Activated naive CD8-positive, alpha-beta T cell (primary cell): Measurements from ENCODE around the gene SMIM5.
"Not testable (repeated sequence)": the region's sequence is repeated elsewhere in the genome, so short reads cannot be mapped to it uniquely, and the experiment has no call there.

Experiments used
- H3K27ac Mint-ChIP-seq: one replicate; pipeline ENCODE4 v1.8.0; 2021; ENCODE audit warnings: mixed read lengths
- H3K27me3 Mint-ChIP-seq: one replicate; pipeline ENCODE4 v1.8.0; 2021; ENCODE audit warnings: mixed read lengths
- H3K36me3 Mint-ChIP-seq: one replicate; pipeline ENCODE4 v1.8.0; 2021; ENCODE audit warnings: mixed read lengths
- H3K4me1 Mint-ChIP-seq: one replicate; pipeline ENCODE4 v1.8.0; 2021; ENCODE audit warnings: low read depth, mixed read lengths
- H3K4me3 Mint-ChIP-seq: one replicate; pipeline ENCODE4 v1.8.0; 2021; ENCODE audit warnings: mild to moderate bottlenecking, mixed read lengths
- H3K9me3 Mint-ChIP-seq: one replicate; pipeline ENCODE4 v1.8.0; 2021; ENCODE audit warnings: low read depth, mixed read lengths

SMIM5 gene

DNA sequence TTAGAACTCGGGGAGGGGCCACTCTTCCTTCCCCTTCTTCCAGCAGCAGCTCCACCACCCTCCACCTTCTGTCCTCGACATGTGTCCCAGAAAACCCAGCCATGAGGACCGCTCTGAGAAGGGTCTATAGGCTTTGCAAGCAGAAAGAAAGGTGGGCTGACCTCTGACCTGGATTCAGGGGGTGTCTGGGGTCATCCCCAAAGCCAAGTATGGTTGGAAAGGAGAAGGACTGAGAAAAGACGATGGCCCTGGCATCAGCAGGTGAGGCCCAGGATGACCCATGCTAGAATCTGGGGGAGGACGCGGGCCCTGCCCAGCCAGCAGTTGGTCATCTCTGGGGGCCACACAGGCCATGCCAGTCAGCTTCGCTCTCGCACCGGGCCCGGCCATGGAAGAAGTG lies 6.1 kb upstream of the SMIM5 start:
- no peaks in the 10 kb centered on the region for H3K36me3 Mint-ChIP-seq
- no peaks in the 10 kb centered on the region for H3K4me1 Mint-ChIP-seq
- no peak overlapping the region for H3K4me3 Mint-ChIP-seq
- no peaks in the 10 kb centered on the region for H3K27me3 Mint-ChIP-seq
- no peak overlapping the region for H3K27ac Mint-ChIP-seq
- H3K9me3 Mint-ChIP-seq, result no peaks in the 10 kb centered on the region

DNA sequence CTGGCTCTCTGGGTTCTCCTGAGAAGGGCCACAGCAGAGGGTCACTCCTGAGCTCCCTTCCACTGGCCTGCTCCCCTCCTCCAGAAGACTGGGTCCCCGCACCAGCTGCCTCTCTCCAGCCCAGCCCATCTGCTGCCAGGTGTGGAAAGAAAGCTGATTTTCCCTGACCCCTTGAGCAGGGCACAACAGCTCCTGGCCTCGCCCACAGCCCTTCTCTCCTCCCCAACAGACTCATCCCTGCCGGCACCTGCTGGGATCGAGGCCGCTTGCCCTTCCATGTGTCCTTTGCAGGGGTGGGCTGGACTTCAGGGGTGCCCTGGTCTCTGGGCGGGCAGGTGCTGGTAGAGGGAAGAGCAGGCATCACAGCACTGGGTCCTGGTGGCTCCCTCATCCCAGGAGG lies 4.8 kb upstream of the SMIM5 start:
- no peaks in the 10 kb centered on the region for H3K27me3 Mint-ChIP-seq
- peaks cover 3% of the 10 kb centered on the region for H3K4me1 Mint-ChIP-seq
- H3K36me3 Mint-ChIP-seq, result no peaks in the 10 kb centered on the region
- no peak overlapping the region for H3K4me3 Mint-ChIP-seq
- no peak overlapping the region for H3K27ac Mint-ChIP-seq
- H3K9me3 Mint-ChIP-seq, result no peaks in the 10 kb centered on the region

DNA sequence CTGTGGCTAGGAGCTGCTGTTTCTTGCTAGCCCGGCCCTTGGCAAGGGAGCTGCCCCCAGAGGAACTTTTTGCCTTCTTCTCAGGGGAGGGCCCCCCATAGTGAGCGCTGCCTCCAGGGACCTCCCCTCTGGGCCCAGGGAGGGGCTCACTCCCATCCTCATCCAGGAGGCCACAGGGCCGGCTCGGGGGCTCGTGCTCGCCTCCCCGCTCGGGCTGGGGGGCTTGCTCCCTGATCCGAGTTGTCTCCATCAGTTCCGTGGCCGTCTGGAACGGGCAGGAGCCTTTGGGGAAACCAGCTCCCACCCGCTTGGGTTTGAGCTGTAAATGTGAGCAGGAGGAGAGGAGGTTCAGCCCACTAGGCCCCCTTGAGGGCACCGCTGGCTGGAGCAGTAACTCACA lies 4.1 kb upstream of the SMIM5 start:
- peaks cover 5% of the 10 kb centered on the region for H3K4me1 Mint-ChIP-seq
- H3K27me3 Mint-ChIP-seq, result no peaks in the 10 kb centered on the region
- H3K27ac Mint-ChIP-seq, result no peak overlapping the region
- H3K4me3 Mint-ChIP-seq, result no peak overlapping the region
- no peaks in the 10 kb centered on the region for H3K36me3 Mint-ChIP-seq
- H3K9me3 Mint-ChIP-seq, result no peaks in the 10 kb centered on the region

DNA sequence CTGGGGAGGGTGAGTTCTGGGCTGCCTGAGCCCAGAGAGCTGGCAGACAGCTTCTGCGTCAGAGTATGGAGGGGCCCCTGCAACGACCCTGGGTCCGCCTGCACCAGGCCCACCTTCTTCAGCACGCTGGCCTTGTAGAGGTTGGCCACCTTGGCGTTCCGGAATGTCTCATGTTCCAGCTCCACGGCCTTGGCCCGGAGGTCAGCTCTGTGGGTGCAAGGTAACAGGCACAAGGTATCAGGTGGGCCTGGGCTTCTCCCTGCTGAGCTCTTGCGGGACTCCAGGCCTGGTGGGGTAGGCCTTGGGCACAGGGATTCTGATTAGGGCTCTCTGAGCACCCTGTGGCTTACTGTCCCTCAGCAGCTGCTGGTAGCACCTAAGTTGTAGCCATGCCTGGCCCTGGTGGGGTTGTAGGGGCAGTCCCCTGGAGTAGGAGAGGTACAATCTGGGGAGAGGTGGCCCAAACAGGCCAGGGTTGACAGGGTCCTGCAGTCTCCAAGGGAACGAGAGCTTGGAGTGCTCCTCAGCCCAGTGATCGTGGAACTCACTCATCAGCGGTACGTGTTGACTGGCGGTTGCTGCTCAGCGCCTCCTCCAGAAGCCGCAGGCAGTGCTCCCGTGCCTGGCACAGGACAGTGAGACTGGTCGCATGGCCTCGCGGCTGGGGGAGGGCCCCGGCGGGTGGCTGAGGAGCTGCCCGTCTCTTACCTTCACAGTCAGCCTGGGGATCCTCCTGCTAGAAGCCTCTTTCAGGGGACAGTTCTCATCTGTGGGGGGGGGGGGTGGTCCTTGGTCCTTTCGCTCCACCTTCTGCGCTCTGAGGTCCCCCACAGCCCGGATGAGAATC lies 2.9 kb upstream of the SMIM5 start:
- H3K9me3 Mint-ChIP-seq, result no peaks in the 10 kb centered on the region
- H3K36me3 Mint-ChIP-seq, result no peaks in the 10 kb centered on the region
- peaks cover 5% of the 10 kb centered on the region for H3K4me1 Mint-ChIP-seq
- no peaks in the 10 kb centered on the region for H3K27me3 Mint-ChIP-seq
- H3K4me3 Mint-ChIP-seq, result no peak overlapping the region
- H3K27ac Mint-ChIP-seq, result no peak overlapping the region

DNA sequence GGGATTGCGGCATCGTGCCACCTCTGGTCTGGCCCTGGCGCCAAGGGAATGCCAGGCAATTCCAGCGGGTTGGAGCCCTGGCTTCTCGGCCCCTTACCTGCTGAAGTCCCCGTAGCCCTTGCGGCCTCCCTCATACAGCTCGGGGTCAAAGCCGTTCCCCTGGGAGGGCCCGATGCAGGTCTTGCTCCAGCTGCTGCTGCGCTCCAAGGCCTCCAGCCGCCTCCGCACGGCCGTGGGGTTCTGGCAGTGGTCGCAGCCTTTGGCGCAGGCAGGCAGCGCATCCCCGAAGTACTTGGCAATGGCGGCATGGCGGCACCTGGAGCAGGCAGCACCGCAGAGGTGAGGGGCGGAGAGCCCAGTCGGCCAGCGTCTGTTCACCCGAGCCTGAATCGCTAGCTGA lies 1.9 kb upstream of the SMIM5 start:
- Mint-ChIP-seq H3K9me3 (no peaks in the 10 kb centered on the region), H3K27ac (no peak overlapping the region)

DNA sequence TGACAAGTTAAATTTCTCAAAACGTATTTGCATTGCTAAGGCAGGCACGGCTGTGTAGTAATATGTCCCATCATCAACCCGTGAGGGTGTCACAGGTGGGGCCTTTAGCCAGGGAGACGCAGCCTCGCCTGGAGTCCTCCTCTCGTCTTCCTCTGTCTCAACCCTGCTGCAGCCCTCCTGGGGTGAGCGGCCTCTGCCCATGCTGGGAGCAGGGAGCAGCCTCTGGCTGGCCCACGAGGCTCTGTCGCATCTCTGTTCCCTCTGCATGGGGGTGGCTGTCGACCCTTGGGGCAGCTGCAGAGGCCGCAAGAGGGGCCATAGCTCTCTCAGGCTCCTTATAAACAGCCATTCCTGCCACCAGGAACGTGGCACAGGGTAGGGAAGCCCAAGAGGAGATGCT lies 806 bp upstream of the SMIM5 start:
- Mint-ChIP-seq H3K9me3 (no peaks in the 10 kb centered on the region), H3K4me3 (no peak overlapping the region), H3K4me1 (peaks cover 5% of the 10 kb centered on the region), H3K27ac (no peak overlapping the region), H3K27me3 (no peaks in the 10 kb centered on the region), H3K36me3 (no peaks in the 10 kb centered on the region)

More for the DNA sequence above, 1.9 kb upstream of the SMIM5 start:
- Mint-ChIP-seq H3K27me3 (no peaks in the 10 kb centered on the region), H3K4me3 (no peak overlapping the region), H3K4me1 (peaks cover 5% of the 10 kb centered on the region), H3K36me3 (no peaks in the 10 kb centered on the region)

DNA sequence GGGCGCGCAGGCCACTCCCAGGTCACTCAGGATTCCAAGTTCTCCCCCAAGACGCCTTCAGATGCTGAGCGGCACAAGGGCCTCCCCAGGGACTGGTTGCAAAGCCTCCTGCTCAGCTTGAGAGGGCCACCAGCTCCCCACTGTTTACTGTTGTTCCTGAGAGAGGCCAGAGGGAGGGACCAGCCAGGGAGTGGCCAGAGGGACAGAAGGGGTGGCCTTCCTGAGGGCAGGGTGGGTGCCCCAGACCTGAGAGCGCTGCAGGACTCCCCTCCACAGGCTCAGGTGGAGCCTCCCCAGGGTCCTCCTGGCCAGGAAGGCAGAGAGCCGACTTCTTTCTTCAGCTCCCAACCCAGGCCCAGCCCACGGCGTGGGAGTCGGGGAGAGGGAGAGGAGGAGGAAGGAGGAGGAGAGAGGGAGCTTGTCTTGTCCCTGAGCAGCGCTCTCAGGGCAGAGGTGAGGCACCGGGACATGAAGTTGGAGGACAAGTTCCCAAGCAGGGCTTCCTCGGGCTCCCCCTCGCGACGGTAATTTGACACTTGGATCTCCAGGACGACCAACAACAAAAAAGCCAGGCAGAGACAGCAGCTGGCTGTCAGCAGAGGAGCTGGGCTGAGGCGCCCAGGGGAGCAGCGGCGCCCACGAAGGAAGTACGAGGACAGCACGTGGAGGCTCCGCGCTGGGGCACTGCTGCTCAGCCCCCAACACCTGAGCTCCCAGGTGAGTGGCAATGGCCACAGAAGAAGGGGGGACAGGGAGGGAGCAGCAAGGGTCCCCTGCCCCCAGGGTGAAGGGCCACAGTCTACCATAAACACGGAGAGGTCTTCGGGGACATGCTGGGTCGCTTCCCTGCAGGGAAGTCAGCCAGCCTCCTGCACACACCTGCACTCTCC lies 497 bp downstream of the SMIM5 start:
- no peaks in the 10 kb centered on the region for H3K36me3 Mint-ChIP-seq
- H3K9me3 Mint-ChIP-seq, result no peaks in the 10 kb centered on the region
- H3K4me3 Mint-ChIP-seq, result no peak overlapping the region
- H3K27ac Mint-ChIP-seq, result no peak overlapping the region
- peaks cover 5% of the 10 kb centered on the region for H3K4me1 Mint-ChIP-seq
- H3K27me3 Mint-ChIP-seq, result no peaks in the 10 kb centered on the region

DNA sequence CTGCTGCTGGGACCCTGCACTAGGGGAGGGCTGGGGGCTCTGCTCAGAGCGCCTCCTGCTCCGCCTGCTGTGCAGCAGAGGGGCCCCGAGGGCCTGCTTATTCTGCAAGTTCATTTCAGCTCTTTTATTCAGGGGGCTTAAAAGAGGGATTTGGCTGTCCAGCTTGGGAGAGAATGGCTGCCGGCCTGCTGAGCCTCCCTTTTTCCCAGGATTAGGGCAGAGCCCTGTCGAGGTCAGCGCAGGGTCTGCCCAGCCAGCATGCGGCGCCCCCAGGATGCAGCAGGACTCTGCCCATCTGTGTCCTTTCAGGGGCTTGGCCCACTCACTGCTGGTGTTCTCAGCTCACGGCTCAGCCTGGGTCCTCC lies 1.1 kb downstream of the SMIM5 start:
- Mint-ChIP-seq H3K4me1 (peaks cover 5% of the 10 kb centered on the region), H3K9me3 (no peaks in the 10 kb centered on the region), H3K27ac (no peak overlapping the region), H3K27me3 (no peaks in the 10 kb centered on the region), H3K4me3 (no peak overlapping the region), H3K36me3 (no peaks in the 10 kb centered on the region)

DNA sequence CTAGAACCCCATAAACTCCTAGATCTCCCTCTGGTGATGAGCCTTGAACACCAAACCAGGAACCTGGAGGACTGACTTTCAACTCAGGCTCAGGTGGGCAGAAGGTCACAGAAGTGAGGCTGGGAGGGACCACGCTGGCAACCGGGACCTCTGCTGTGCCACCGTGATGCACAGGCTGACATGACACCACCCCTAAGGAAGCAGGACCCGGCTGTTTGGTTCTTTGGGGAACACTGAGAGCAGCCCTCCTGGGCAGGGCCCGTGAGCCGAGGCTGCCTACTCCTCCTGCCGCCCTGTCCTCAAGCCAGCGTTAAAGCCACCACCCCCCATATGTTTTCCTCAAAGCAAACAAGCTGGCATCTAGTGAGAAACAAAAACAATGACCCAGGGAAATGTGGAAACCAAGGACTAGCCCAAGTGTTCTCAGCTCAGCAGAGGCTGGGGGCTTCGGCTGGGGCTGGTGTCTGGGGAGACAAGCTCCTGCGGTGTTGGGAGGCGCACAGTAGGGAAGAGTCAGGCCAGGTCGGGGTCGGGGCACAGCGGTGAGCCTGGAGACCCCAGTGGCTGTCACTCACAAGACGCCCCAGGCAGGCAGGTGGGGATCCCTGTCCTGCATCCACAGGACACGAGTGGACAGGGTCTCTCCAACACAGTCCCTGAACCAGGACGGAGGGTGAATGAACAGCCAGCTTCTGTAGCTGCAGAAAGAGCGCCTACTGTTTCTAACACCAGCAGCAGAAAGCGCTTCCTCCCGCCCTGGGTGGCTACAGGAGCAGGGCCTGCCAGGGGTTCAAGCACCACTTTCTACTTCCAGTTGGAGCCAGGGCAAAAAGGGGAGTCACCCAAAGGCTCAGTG lies 1.7 kb downstream of the SMIM5 start:
- Mint-ChIP-seq H3K9me3 (no peaks in the 10 kb centered on the region), H3K36me3 (no peaks in the 10 kb centered on the region), H3K4me3 (no peak overlapping the region), H3K27me3 (no peaks in the 10 kb centered on the region), H3K4me1 (peaks cover 5% of the 10 kb centered on the region), H3K27ac (no peak overlapping the region)

DNA sequence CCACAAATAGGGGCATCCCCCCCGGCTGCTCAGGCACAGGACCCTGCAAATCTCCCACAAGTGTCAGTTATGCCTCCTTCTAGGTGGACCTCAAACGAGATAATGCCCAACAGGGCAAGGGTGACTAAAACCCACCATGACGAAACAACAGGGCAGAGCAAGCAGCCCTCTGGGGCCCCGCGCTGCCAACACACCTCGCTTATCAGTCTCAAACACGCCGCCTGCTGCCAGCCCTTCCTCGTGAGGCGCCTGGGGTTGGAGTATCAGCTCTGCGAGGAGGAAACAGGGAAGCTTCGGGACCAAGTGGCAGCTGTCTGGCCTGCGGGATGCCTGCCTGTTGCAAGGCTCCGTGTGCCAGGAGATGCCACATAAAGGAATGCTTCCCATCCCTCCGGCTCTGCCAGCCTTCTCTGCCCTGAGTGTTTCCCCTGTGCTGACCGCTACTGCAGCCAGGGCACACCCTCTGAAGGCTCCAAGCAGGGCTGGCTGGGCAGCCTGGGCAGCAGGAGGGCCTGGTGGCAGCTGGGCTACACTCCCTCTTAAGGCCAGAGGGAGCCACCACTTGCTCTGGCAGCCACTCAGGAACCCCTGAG lies 2.5 kb downstream of the SMIM5 start:
- H3K4me3 Mint-ChIP-seq, result no peak overlapping the region
- H3K9me3 Mint-ChIP-seq, result no peaks in the 10 kb centered on the region
- H3K27me3 Mint-ChIP-seq, result no peaks in the 10 kb centered on the region
- H3K4me1 Mint-ChIP-seq, result peaks cover 5% of the 10 kb centered on the region
- H3K36me3 Mint-ChIP-seq, result no peaks in the 10 kb centered on the region
- no peak overlapping the region for H3K27ac Mint-ChIP-seq

DNA sequence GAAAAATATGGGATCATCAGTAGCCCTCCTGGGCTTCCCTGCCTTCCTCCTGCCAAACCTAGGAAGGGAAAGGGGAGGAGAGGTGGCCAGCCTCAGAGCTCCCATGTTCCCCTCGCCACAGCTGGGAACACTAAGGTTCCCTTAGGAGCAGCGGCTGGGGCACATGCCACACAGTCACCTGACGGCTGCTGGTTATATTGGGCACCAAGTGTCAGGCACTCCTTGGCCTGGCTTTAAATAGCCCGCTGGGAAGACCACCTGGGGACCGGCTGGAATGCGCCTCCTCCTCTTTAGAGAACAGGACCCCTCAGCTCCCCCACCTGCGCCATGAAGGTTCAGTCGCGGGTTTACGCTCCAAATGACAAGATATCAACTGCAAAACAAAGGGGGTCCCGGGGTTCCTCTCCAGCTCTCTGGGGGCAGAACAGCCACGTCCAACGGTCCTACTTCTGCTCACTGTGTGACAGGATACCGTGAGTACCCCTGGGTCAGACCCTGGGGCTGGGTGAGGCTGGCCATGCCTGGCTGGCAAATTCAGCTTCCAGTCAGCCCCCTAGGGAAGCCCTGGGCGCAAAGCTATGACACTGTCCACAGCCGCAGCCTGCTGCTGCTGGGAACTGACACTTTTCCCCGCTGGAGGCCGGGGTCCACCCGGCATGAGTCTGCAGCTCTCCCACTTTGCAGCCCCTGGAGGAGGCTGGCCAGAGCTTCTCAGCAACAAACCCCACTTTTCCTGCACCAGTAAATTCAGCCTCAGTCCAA lies 3.3 kb downstream of the SMIM5 start:
- Mint-ChIP-seq H3K4me1 (peaks cover 5% of the 10 kb centered on the region), H3K9me3 (no peaks in the 10 kb centered on the region), H3K27me3 (no peaks in the 10 kb centered on the region), H3K36me3 (no peaks in the 10 kb centered on the region), H3K27ac (no peak overlapping the region), H3K4me3 (no peak overlapping the region)

DNA sequence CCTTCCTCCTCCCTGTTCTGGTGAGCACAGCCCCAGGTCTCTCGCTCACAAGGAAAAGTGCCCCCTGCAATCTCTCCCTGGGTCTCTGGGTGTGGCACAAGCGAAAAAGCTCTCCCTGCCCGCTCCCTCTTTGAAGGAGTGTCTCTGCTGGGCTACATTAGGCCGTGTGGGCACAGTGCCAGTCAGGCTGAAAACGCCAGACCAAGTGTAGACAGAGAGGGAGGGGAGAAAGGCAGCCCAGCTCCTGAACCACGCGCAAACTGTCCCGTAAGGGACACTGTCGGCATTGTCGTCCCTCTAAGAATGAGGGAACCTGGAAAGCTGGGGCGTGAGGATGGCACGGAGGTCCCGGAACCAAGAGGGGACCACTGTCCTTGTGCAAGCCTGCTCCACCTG lies 3.9 kb downstream of the SMIM5 start:
- no peak overlapping the region for H3K4me3 Mint-ChIP-seq
- no peaks in the 10 kb centered on the region for H3K36me3 Mint-ChIP-seq
- H3K27ac Mint-ChIP-seq, result no peak overlapping the region
- peaks cover 5% of the 10 kb centered on the region for H3K4me1 Mint-ChIP-seq
- no peaks in the 10 kb centered on the region for H3K27me3 Mint-ChIP-seq
- no peaks in the 10 kb centered on the region for H3K9me3 Mint-ChIP-seq

DNA sequence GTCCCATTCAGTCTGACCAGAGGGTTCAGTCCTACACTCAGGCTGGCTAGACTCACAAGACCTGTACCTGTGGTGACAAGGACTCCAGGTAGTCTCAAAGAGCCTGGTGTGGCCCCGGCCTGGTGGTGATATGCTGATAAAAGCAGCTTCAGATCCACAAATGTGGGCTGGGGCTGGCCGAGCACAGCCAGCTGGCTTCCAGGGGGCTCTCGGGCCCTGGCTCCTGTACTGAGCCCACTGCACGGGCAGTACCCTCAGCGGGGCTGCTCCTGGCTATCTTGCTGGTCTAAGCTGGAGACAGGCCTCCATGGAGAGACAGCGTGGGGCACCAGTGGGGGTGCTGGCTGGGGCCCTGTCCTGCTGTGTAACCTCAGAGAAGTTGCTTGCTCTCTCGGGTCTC lies 4.3 kb downstream of the SMIM5 start:
- H3K4me1 Mint-ChIP-seq, result peaks cover 5% of the 10 kb centered on the region
- H3K9me3 Mint-ChIP-seq, result no peaks in the 10 kb centered on the region
- H3K4me3 Mint-ChIP-seq, result no peak overlapping the region
- no peak overlapping the region for H3K27ac Mint-ChIP-seq
- no peaks in the 10 kb centered on the region for H3K27me3 Mint-ChIP-seq
- H3K36me3 Mint-ChIP-seq, result no peaks in the 10 kb centered on the region

DNA sequence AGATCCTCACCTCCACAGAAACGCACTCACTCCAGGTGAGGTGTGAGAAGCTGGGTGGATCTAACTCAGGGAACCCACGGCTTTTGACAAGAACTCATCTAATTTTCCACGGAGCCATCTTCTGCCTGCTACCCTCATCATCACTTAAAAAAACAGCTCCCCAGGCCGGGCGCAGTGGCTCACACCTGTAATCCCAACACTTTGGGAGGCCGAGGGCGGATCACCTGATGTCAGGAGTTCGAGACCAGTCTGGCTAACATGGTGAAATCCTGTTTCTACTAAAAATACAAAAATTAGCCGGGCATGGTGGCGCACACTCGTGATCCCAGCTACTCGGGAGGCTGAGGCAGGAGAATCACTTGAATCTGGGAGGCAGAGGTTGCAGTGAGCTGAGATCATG lies 4.8 kb downstream of the SMIM5 start:
- H3K36me3 Mint-ChIP-seq, H3K27me3 Mint-ChIP-seq, H3K4me3 Mint-ChIP-seq, H3K27ac Mint-ChIP-seq, H3K4me1 Mint-ChIP-seq, H3K9me3 Mint-ChIP-seq: not testable (repeated sequence)
